SK-N-MC (cell line): ENCODE data around the gene ARL9.

Experiments used
- DNase-seq: peaks from one replicate; pipeline ENCODE4 v3.0.0-alpha.2; 2011; ENCODE audit warnings: low read depth, low spot score
- H3K27ac ChIP-seq: fragments of 200-600 bp; sonication (generic); 2 replicates; pipeline ENCODE4 v1.5.1; 2016; ENCODE audit warnings: mixed run types
- H3K36me3 ChIP-seq: fragments of 200-600 bp; sonication (generic); 2 replicates; pipeline ENCODE4 v1.6.1; 2017; ENCODE audit warnings: antibody characterized with exemption, low read length, mixed read lengths; ENCODE audit not compliant: insufficient read depth
- H3K4me3 ChIP-seq: fragments of 200-600 bp; sonication (generic); 2 replicates; pipeline ENCODE4 v1.5.1; 2016
- H3K9ac ChIP-seq: fragments of 200-600 bp; sonication (generic); 2 replicates; pipeline ENCODE4 v1.8.0; 2017; ENCODE audit warnings: mixed run types, mixed read lengths; ENCODE audit not compliant: insufficient read length
- H3K9me3 ChIP-seq: fragments of 200-600 bp; sonication (generic); 2 replicates; pipeline ENCODE4 v1.6.1; 2017; ENCODE audit warnings: low read depth, mild to moderate bottlenecking, antibody characterized with exemption, low read length, moderate library complexity, mixed read lengths
- EZH2 ChIP-seq: fragments of 200-600 bp; sonication (generic); IDR thresholded peaks from one replicate; pipeline ENCODE4 v1.6.1; 2017; ENCODE audit warnings: antibody characterized with exemption
- FOXP2 ChIP-seq: optimal IDR thresholded peaks from 2 replicates; pipeline ENCODE3; 2011; ENCODE audit warnings: mild to moderate bottlenecking, moderate library complexity; ENCODE audit not compliant: insufficient read depth; ENCODE audit errors: extremely low read length, control extremely low read depth
- POLR2AphosphoS5 ChIP-seq: IDR thresholded peaks from 2 replicates; pipeline ENCODE4 v1.6.1; 2012; ENCODE audit warnings: mild to moderate bottlenecking, low read depth, low read length, borderline replicate concordance

The ARL9 gene

GRCh38 chr4:56512166-56512565 lies 6.6 kb downstream of the ARL9 start:
- TF ChIP-seq EZH2, result no peak

GRCh38 chr4:56513517-56513916 lies 7.9 kb downstream of the ARL9 start:
- Histone ChIP-seq H3K9ac (no peak overlapping the region), H3K27ac (no peak overlapping the region), H3K36me3 (no peaks in the 10 kb centered on the region), H3K9me3 (no peaks in the 10 kb centered on the region), H3K4me3 (no peak overlapping the region)
- DNase-seq, result no peak
- TF ChIP-seq POLR2AphosphoS5 (no peak), FOXP2 (no peak), EZH2 (no peak)

More at GRCh38 chr4:56512166-56512565, 6.6 kb downstream of the ARL9 start:
- DNase-seq, result no peak
- H3K27ac ChIP-seq, result no peak overlapping the region
- H3K4me3 ChIP-seq, result no peak overlapping the region
- H3K9ac ChIP-seq, result no peak overlapping the region
- H3K36me3 ChIP-seq, result no peaks in the 10 kb centered on the region
- no peaks in the 10 kb centered on the region for H3K9me3 ChIP-seq

DNA sequence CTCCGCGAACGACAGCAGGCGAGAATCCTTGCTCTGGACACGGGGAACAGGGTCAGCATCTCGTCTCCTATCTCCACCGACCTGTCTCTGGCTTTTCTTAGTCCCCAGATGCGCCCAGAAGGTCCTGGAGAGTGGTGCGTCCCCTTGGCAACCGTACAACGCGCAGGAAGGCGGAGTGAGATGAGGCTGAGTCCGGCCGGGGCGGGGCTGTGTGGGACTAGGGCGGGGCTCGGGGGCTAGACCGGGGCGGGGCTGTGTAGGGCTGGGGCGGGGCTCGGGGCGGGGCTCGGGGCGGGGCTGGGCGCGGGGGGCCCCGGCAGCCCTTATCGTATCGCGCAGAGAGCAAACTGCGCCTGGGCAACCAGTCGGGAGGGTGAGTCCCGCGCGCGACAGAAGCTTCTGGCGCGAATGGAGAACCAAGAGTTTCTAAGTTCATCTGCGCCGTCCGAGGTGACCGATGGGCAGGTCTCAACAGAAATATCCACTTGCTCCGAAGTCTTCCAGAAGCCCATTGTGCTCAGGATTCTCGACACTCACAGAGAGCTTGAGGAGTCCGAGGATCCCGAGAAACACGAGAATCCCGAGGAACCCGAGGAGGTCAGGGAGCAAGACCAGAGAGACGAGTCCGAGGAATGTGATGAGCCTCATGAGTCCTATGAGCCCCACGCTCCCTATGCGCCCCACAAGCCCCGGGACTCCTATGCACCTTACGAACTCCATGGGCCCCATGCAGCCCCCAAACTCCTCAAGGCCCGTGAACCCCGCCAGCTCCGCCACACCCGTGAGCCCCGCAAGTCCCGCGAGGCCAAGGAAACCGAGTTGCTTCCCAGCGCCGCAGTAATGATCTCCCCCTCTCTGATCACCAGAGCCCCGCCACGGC lies 24.9 kb downstream of the ARL9 start:
- H3K27ac ChIP-seq, result no peak overlapping the region
- TF ChIP-seq POLR2AphosphoS5 (peak; percentile 90), FOXP2 (no peak)
- H3K4me3 ChIP-seq, result peak overlapping the region; percentile 95
- no peaks in the 10 kb centered on the region for H3K9me3 ChIP-seq
- no peaks in the 10 kb centered on the region for H3K36me3 ChIP-seq
- no peak for DNase-seq
- H3K9ac ChIP-seq, result peak overlapping the region; percentile 90

DNA sequence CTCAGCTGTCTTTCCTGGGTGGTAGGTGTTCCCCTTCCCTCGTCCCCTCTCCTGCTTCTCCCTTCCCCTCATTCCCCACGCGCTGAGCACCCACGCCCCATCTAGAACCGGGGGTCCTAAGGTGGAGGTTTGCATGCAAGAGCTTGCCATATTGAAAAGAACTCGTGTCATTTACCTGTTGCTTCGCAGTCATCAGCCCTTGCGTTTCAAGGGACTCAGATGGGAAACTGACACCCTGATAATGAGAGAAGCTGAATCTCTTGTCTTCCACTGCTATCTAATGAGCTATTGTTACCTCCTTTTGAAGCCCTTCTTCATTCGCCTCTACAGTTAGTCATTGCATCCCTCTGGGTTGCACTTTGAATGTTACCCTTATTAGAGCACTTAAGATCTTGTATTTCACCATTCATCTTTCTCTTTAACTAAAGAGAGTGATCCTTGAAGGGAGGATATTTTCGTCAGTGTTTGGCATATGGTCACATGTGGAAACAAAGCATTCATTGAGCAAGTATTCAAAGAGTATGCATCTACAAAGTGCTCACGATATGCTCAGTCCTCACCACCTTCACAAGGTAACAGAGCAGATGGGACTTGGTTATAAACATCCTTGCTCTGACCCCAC lies 25.7 kb downstream of the ARL9 start:
- Histone ChIP-seq H3K9me3 (no peaks in the 10 kb centered on the region), H3K9ac (peak overlapping the region; percentile 90), H3K36me3 (no peaks in the 10 kb centered on the region), H3K4me3 (peak overlapping the region; percentile 95), H3K27ac (no peak overlapping the region)
- no peak for DNase-seq
- TF ChIP-seq EZH2, result no peak
- no peak for TF ChIP-seq POLR2AphosphoS5
- no peak for TF ChIP-seq FOXP2

DNA sequence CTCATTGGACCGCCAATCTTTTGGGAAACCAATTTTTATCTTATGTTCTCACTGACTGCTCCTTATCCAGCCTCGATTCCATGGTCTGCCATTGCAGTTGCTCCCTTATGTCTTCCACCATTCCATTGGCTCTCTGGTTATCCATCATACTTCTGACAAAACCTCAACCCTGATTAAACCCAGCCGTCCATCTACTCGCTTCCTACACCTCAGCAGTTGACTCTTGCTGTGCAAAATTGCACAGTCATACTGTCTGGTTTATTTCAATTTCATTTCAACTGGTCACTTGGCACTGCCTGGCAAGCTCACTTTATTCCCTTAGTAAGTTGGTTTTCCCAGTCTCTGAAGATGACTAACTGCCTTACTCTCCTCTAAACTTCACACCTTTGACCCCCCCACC lies 26.2 kb downstream of the ARL9 start:
- Histone ChIP-seq H3K36me3 (no peaks in the 10 kb centered on the region), H3K4me3 (peak overlapping the region; percentile 95), H3K9me3 (no peaks in the 10 kb centered on the region), H3K27ac (no peak overlapping the region), H3K9ac (no peak overlapping the region)
- TF ChIP-seq POLR2AphosphoS5, result no peak
- TF ChIP-seq EZH2, result no peak
- no peak for DNase-seq

GRCh38 chr4:56532239-56532638 lies 26.6 kb downstream of the ARL9 start:
- no peak for TF ChIP-seq POLR2AphosphoS5
- TF ChIP-seq FOXP2, result no peak
- no peak for TF ChIP-seq EZH2
- no peak overlapping the region for H3K27ac ChIP-seq
- DNase-seq, result no peak
- H3K36me3 ChIP-seq, result no peaks in the 10 kb centered on the region
- H3K9ac ChIP-seq, result no peak overlapping the region
- no peak overlapping the region for H3K4me3 ChIP-seq
- H3K9me3 ChIP-seq, result no peaks in the 10 kb centered on the region

GRCh38 chr4:56535915-56536314 lies 30.3 kb downstream of the ARL9 start:
- no peak overlapping the region for H3K9ac ChIP-seq
- H3K36me3 ChIP-seq, result no peaks in the 10 kb centered on the region
- no peak for DNase-seq
- TF ChIP-seq FOXP2 (no peak), EZH2 (no peak), POLR2AphosphoS5 (no peak)
- no peaks in the 10 kb centered on the region for H3K9me3 ChIP-seq
- H3K4me3 ChIP-seq, result no peak overlapping the region
- H3K27ac ChIP-seq, result no peak overlapping the region

DNA sequence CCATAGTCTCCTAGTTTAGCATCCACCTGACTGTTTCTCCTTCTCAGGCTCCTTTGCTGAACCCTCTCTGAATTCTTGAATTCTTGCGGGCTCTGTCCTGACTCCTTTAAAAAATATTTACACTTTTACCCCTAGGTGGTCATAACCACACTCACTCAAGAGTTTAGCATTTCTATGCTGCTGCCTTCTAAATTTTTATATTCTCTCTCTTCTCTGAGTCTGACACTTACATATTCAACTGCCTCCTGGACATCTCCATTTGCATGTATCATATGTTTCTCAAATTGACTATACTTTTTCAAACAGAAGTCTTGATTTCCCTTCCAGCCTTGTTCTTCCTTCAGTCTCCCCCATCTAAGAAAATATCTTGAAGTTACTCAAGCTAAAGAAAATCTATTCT lies 31.6 kb downstream of the ARL9 start:
- Histone ChIP-seq H3K4me3 (no peak overlapping the region), H3K9me3 (no peaks in the 10 kb centered on the region), H3K9ac (no peak overlapping the region), H3K27ac (no peak overlapping the region), H3K36me3 (no peaks in the 10 kb centered on the region)
- DNase-seq, result no peak
- TF ChIP-seq FOXP2, result no peak
- no peak for TF ChIP-seq POLR2AphosphoS5
- no peak for TF ChIP-seq EZH2

GRCh38 chr4:56540826-56541225 lies 35.2 kb downstream of the ARL9 start:
- no peaks in the 10 kb centered on the region for H3K9me3 ChIP-seq
- H3K27ac ChIP-seq, result no peak overlapping the region
- H3K36me3 ChIP-seq, result no peaks in the 10 kb centered on the region
- no peak for TF ChIP-seq POLR2AphosphoS5
- TF ChIP-seq FOXP2, result no peak
- TF ChIP-seq EZH2, result no peak
- no peak overlapping the region for H3K9ac ChIP-seq
- DNase-seq, result no peak
- no peak overlapping the region for H3K4me3 ChIP-seq
